ENCODE results near the gene DYNLT2. TPM values are rescaled to one million over a fixed set of nuclear protein-coding genes. Genes with fewer than 3 reads are reported as not detected.
A peak's percentile ranks its signal among the peaks of the same experiment; 100 is the strongest.

Gene DYNLT2
- total RNA-seq, 3 donors from 2014 or later (not counting 1 experiment from before 2014, with no cell fraction given) = 4.0 to 6.8 (median 5.3) TPM

GRCh38 chr6:169707772-169708171 is 43.6 kb downstream of the DYNLT2 start:
- intact Hi-C loops (cut with micrococcal nuclease) = loop anchor here (10.0 kb wide), 1 partner anchor 833 kb away; no protein-coding TSS in a partner anchor
- H3K27ac ChIP-seq (ENCODE audit: low read length) = no peak overlapping the region
- no CpG with 5 or more reads among the region's 2 CpGs for WGBS (ENCODE audit: insufficient coverage)
- ATAC-seq (no peak), DNase-seq (no peak)
- peaks cover 13 to 22% of the 10 kb centered on the region in 2 donors for H3K4me1 Mint-ChIP-seq
- H3K36me3 ChIP-seq (ENCODE audit: control insufficient read depth, insufficient read depth, low read length) = peaks cover 45% of the 10 kb centered on the region
- H3K27me3 ChIP-seq (ENCODE audit: control insufficient read depth, insufficient read depth, low read length) = no peaks in the 10 kb centered on the region
- TF ChIP-seq CTCF (IDR thresholded peaks at IDR 0.05) = no peak
- H3K4me1 ChIP-seq (ENCODE audit: control insufficient read depth, insufficient read depth, low read length) = peaks cover 4% of the 10 kb centered on the region
- H3K27me3 Mint-ChIP-seq (ENCODE audit: low read depth in 2 of 2) = no peaks in the 10 kb centered on the region
- no peaks in the 10 kb centered on the region for H3K36me3 Mint-ChIP-seq
- H3K4me3 Mint-ChIP-seq = no peak overlapping the region
- H3K9me3 Mint-ChIP-seq = no peaks in the 10 kb centered on the region
- no peaks in the 10 kb centered on the region for H3K9me3 ChIP-seq (ENCODE audit: control insufficient read depth, insufficient read depth, low read length)
- H3K27ac Mint-ChIP-seq = peak overlapping the region in 1 of 2 donors; percentile 13
- no peak overlapping the region for H3K4me3 ChIP-seq (ENCODE audit: low read length)

GRCh38 chr6:169702840-169703246 is 48.5 kb downstream of the DYNLT2 start:
- H3K4me1 Mint-ChIP-seq = peaks cover 17 to 42% of the 10 kb centered on the region in 2 donors
- H3K9me3 ChIP-seq (ENCODE audit: control insufficient read depth, insufficient read depth, low read length) = no peaks in the 10 kb centered on the region
- H3K27me3 ChIP-seq (ENCODE audit: control insufficient read depth, insufficient read depth, low read length) = no peaks in the 10 kb centered on the region
- intact Hi-C loops (cut with micrococcal nuclease) = loop anchor here (1.0 to 10.0 kb wide), 5 partner anchors 20 to 881 kb away; partner anchors contain the start of genes DYNLT2, ERMARD, PDCD2 and PSMB1
- peaks cover 11% of the 10 kb centered on the region for H3K4me1 ChIP-seq (ENCODE audit: control insufficient read depth, insufficient read depth, low read length)
- H3K36me3 ChIP-seq (ENCODE audit: control insufficient read depth, insufficient read depth, low read length) = peaks cover 16% of the 10 kb centered on the region
- no peak for TF ChIP-seq CTCF (IDR thresholded peaks at IDR 0.05)
- peak in 1 of 3 donors; percentile 2 for ATAC-seq
- peak overlapping the region; percentile 91 for H3K4me3 Mint-ChIP-seq
- H3K27ac ChIP-seq (ENCODE audit: low read length) = peak overlapping the region; percentile 84
- peak overlapping the region; percentile 76 for H3K4me3 ChIP-seq (ENCODE audit: low read length)
- no peak for DNase-seq
- H3K9me3 Mint-ChIP-seq = no peaks in the 10 kb centered on the region
- 6% methylated on average over 21 of the region's 22 CpGs for WGBS (ENCODE audit: insufficient coverage)
- H3K36me3 Mint-ChIP-seq = no peaks in the 10 kb centered on the region
- no peaks in the 10 kb centered on the region for H3K27me3 Mint-ChIP-seq (ENCODE audit: low read depth in 2 of 2)
- peak overlapping the region; percentile 91 to 94 for H3K27ac Mint-ChIP-seq

- Mint-ChIP-seq H3K27ac (peak within 1 kb of the TSS; percentile 91 to 94), H3K4me3 (peak within 1 kb of the TSS; percentile 92), H3K27me3 (ENCODE audit: low read depth in 2 of 2) (no peaks in the 10 kb centered on the region), H3K9me3 (no peaks in the 10 kb centered on the region), H3K4me1 (peaks cover 20 to 47% of the 10 kb centered on the region in 2 donors), H3K36me3 (no peaks in the 10 kb centered on the region)
- WGBS (ENCODE audit: insufficient coverage) = under 1% methylated on average over 92 of the region's 92 CpGs
- H3K4me1 ChIP-seq (ENCODE audit: control insufficient read depth, insufficient read depth, low read length) = peaks cover 11% of the 10 kb centered on the region
- H3K4me3 ChIP-seq (ENCODE audit: low read length) = peak within 1 kb of the TSS; percentile 76
- peak within 1 kb of the TSS; percentile 84 for H3K27ac ChIP-seq (ENCODE audit: low read length)
- ATAC-seq (peak; percentile 83 to 92 (median 87)), DNase-seq (peak; percentile 94 to 97)
- peaks cover 16% of the 10 kb centered on the region for H3K36me3 ChIP-seq (ENCODE audit: control insufficient read depth, insufficient read depth, low read length)
- no peak for TF ChIP-seq CTCF (IDR thresholded peaks at IDR 0.05)
- no peaks in the 10 kb centered on the region for H3K27me3 ChIP-seq (ENCODE audit: control insufficient read depth, insufficient read depth, low read length)
- no peaks in the 10 kb centered on the region for H3K9me3 ChIP-seq (ENCODE audit: control insufficient read depth, insufficient read depth, low read length)
- intact Hi-C loops (cut with micrococcal nuclease) = loop anchor here (1.0 to 10.0 kb wide), 6 partner anchors 21 to 882 kb away; partner anchors contain the start of genes DYNLT2, ERMARD, PDCD2 and PSMB1
Measured at GRCh38 chr6:169701954-169702839, 49.2 kb downstream of the DYNLT2 start, which contains the start of the genes C6orf120 and WDR27. Gene C6orf120 (plus strand): TSS chr6:169702126. CDS start chr6:169702460, 334 bp downstream. Gene WDR27 (minus strand): TSS chr6:169702029. CDS start chr6:169689005, 13,024 bp downstream.
